Stimulated activated effector memory CD8-positive, alpha-beta T cell treated with anti-CD3 and anti-CD28 coated beads, Interleukin-12 subunit alpha, Interleukin-12 subunit beta, amount 100 ng/mL, for 72 hours (primary cell): ENCODE data around the gene IQCN.
"Not testable (repeated sequence)": the region's sequence is repeated elsewhere in the genome, so short reads cannot be mapped to it uniquely, and the experiment has no call there.

ENCODE experiments used
- ATAC-seq: fragments of 150-1000 bp; cut with Tn5 transposase; 2 replicates; pipeline ENCODE4 v1.10.0; 2021
- DNase-seq, 2 donors: peaks; one replicate each; pipeline ENCODE4 v3.0.0; 2021 to 2022; ENCODE audit warnings: low spot score in 2 of 2
- H3K27ac Mint-ChIP-seq: one replicate; pipeline ENCODE4 v1.8.0; 2022; ENCODE audit warnings: mild to moderate bottlenecking, mixed read lengths
- H3K36me3 Mint-ChIP-seq: one replicate; pipeline ENCODE4 v1.8.0; 2022; ENCODE audit warnings: mild to moderate bottlenecking, mixed read lengths
- H3K4me1 Mint-ChIP-seq: one replicate; pipeline ENCODE4 v1.8.0; 2022; ENCODE audit warnings: mixed read lengths
- H3K4me3 Mint-ChIP-seq: one replicate; pipeline ENCODE4 v1.8.0; 2022; ENCODE audit warnings: mild to moderate bottlenecking, mixed read lengths
- H3K9me3 Mint-ChIP-seq: one replicate; pipeline ENCODE4 v1.8.0; 2022; ENCODE audit warnings: mixed read lengths

IQCN gene

DNA sequence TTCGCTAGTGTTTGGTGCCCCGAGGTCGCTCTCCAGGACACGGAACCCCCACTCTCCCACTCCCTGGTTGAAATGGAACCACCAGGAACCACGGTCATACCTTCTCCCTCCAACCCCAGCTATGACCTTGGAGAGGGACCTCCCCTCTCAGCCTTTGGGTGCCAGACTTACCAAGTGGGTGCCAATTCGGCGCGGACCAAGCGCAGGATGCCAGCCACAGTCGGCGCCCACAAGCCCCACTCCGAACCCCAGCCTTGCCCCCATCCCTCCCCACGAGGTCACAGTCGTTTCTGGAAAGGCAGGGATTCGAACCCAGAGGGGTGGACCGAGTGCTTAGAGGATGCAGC, 48.9 kb downstream of the IQCN start:
- Mint-ChIP-seq H3K9me3 (no peaks in the 10 kb centered on the region), H3K36me3 (peaks cover 11% of the 10 kb centered on the region), H3K4me1 (peaks cover 39% of the 10 kb centered on the region), H3K4me3 (peak overlapping the region; percentile 91), H3K27ac (no peak overlapping the region)
- DNase-seq, result no peak
- ATAC-seq, result no peak

DNA sequence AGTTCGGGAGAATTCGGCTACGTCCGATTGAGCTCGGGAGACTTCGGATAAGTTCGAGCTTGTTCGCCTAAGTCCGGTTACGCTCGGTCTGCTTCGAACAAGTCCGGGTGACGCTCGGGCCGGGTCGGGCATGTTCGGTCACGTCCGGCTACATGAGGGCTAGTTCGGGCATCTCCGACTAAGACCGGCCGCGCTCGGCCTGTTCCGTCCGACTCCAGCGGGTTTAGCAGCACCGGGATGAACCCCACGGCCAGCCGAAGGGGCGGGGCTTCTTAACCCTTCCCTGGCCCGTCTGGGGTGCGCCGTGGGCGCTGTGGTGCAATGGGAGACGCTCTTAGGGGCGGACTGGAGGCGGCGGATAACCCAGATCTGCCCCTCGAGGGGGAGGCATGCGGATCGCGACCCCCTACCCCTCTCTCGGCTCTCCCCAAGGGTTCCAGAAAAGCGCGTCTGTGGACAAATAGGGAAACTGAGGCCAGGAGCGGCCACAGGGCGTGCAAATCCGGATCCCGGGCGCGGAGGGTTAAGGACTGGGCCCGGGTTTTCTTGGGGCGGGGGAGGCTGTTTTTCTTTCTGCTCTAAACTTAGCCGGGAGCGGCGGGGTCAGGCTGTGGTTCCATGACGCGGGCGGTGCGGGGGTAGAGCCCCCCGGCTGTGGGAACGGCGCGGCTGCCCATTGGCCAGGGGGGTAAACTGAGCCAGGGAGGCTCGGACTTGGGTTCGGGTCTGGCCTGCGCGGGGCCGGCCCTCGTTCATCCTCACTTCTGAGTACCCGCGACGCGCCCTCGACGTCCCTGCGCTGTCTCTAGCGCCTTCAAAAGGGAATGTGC, 49.5 kb downstream of the IQCN start:
- Mint-ChIP-seq H3K36me3 (peaks cover 11% of the 10 kb centered on the region), H3K4me3 (peak overlapping the region; percentile 91), H3K9me3 (no peaks in the 10 kb centered on the region), H3K4me1 (peaks cover 42% of the 10 kb centered on the region), H3K27ac (peak overlapping the region; percentile 91)
- ATAC-seq (peak; percentile 97), DNase-seq (peak; percentile 87 to 96)

DNA sequence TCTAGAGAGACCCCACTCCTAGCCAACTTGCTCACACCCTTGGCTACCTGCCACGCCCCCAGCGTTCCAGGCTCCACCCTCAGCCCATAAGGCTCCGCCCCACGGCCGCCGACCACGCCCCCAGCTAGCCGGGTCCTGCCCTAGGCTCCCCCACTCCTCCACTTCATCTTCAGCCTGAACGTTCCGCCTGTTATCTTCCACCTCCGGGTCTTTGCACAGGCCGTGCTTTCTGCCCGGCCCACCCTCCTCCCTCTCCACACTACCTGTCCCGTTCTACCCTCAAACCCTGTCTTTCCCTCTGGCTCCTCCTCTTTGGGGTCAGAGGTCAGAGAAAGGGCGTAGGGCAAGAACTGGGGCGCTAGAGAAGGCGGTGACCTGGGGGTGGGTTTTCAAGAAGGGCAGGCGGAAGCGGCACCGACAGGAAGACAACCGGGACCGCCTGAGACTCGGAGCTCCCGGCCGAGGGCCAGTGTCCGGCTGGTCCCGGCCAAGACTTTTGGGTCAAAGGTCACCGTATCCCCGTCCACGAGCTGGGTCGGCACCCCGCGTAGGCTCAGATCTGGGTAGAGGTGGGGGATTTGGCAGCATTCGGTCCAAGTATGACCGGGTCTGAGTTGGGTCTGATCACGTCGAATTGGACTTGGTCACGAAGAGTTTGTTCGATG, 50.3 kb downstream of the IQCN start:
- Mint-ChIP-seq H3K4me1 (peaks cover 43% of the 10 kb centered on the region), H3K27ac (peak overlapping the region; percentile 91), H3K9me3 (no peaks in the 10 kb centered on the region), H3K4me3 (peak overlapping the region; percentile 91), H3K36me3 (peaks cover 11% of the 10 kb centered on the region)
- ATAC-seq, result peak; percentile 20
- peak; percentile 33 to 78 for DNase-seq

DNA sequence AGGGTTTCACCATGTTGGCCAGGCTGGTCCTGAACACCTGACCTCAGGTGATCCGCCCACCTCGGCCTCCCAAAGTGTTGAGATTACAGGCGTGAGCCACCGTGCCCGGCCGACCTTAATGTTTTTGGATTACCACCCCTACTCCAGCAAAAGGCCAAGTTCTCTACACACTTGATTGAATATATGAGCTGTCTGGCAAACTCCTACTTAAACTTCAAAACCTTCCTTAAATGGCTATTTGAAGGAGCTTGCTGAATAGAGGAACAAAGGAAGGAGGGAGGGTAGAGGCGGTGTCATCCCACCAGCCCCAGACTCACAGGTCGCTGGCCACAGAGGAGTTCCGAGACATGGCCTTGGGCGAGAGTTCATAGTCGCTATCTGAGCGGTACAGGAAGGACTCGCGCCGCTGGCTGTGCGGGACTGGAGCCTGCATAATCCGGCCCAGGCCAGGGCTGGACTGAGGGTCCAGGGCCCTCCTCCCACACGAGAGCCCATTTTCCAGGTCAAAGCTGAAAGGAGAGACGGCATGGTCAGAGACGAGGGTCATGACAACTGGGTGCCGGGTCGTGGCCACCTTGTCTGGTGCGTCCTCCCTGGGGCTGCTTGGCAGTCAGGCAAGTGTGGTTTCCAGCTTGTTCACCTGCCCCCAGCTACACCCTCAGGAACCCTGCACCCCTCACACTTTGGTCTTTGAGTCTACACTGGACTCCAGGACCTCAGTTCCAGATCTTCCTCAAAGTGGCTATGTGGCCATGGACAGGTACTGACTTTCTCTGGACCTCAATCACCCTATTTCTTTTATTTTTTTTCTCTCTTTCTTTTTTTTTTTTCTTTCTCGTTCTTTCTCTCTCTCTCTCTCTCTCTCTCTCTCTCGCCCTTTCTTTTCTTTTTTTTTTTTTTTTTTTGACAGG, 52.2 kb downstream of the IQCN start:
- no peak for DNase-seq
- no peak overlapping the region for H3K4me3 Mint-ChIP-seq
- no peak overlapping the region for H3K27ac Mint-ChIP-seq
- H3K36me3 Mint-ChIP-seq, result peaks cover 11% of the 10 kb centered on the region
- H3K9me3 Mint-ChIP-seq, result no peaks in the 10 kb centered on the region
- peaks cover 38% of the 10 kb centered on the region for H3K4me1 Mint-ChIP-seq
- no peak for ATAC-seq

DNA sequence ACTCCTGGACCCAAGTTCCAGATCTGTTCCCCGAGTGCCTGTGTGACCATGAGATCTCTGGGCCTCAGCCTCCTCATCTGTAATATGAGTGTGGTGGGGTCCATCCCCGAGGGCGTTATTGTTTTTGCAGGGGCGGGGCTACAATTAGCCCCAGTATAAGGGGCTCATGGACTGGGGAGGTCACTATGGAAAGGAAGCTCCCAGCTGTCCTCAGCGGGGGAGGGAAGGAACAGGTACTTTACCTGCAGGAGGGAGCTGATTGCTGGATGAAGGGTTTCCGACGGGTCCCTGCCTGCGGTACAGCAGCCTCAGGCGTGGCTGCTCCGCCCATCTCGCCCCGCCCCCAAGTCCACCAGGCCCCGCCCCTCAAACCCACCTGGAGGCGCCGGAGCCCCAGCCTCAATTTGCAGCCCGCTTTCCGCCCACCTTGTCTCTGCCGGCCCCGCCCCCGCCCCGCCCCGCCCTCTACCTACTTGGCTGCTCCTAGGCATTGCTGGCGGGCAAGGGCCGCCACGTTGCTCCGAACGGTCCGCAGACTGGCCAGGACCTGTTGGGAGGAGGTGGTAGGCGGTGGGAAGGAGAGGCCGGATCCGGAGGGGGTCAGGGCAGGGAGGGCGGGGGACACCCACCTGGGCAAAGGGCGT, 53.5 kb downstream of the IQCN start:
- ATAC-seq, result no peak
- peaks cover 33% of the 10 kb centered on the region for H3K4me1 Mint-ChIP-seq
- H3K36me3 Mint-ChIP-seq, result peaks cover 11% of the 10 kb centered on the region
- DNase-seq, result no peak
- no peak overlapping the region for H3K4me3 Mint-ChIP-seq
- no peaks in the 10 kb centered on the region for H3K9me3 Mint-ChIP-seq
- H3K27ac Mint-ChIP-seq, result no peak overlapping the region

DNA sequence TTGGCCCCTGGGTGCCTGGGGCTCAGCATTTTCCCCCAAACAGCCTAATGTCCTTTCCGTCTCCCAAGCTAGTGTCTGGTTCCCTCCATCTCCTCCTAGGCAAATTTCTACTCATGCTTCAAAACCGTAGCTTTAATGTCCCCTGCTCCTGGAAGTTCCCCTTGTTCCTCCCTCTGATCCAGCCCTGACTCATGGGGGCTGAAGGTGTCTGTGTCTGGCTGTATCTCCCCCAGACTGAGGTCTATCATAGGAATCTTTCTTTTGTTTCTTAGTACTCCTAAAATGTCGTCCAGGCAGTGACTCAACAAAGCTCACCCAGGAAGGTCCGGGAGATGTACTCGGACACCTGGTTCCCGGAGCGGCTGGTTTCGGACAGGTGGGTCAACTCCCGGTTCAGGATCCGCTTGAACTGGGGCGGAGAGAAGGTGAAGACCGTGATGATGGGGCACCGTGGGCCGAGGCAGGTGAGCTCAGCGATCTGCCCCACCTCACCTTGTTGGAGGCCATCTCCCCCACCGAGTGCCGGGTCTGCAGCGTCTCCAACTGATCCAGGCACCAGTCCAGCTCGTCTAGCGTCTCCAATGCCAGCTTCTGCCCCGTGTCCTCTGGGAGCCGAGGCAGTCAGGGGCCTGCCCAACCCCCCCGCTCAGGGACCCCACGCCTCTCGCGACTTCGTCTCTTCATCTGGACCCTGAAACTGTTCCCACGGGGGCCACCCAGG, 54.2 kb downstream of the IQCN start:
- H3K4me3 Mint-ChIP-seq, result no peak overlapping the region
- H3K4me1 Mint-ChIP-seq, result peaks cover 29% of the 10 kb centered on the region
- ATAC-seq (no peak), DNase-seq (no peak)
- H3K36me3 Mint-ChIP-seq, result peaks cover 11% of the 10 kb centered on the region
- peak overlapping the region; percentile 5 for H3K27ac Mint-ChIP-seq
- no peaks in the 10 kb centered on the region for H3K9me3 Mint-ChIP-seq

DNA sequence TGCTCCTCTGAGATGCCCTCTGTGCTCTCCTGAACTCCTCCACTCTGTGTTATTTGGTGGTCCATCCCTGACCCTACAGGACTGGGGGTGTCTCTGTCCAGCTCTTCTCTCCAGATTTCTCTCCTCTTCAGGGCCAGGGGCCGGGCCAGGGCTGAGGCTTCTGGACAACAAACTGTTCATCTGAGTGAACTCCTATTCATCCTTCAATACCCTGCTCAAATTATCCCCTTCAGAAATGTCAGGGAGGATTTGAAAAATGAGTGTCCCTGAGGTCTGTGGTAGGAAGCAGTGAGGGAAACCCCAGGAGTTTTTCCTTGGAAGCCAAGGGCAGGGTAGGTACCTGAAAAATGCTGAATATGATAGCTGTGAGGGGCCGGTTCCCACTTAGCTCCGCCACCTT, 55.7 kb downstream of the IQCN start:
- H3K4me1 Mint-ChIP-seq, result peaks cover 25% of the 10 kb centered on the region
- DNase-seq (no peak), ATAC-seq (no peak)
- no peaks in the 10 kb centered on the region for H3K36me3 Mint-ChIP-seq
- H3K9me3 Mint-ChIP-seq, result no peaks in the 10 kb centered on the region
- no peak overlapping the region for H3K27ac Mint-ChIP-seq
- H3K4me3 Mint-ChIP-seq, result no peak overlapping the region

DNA sequence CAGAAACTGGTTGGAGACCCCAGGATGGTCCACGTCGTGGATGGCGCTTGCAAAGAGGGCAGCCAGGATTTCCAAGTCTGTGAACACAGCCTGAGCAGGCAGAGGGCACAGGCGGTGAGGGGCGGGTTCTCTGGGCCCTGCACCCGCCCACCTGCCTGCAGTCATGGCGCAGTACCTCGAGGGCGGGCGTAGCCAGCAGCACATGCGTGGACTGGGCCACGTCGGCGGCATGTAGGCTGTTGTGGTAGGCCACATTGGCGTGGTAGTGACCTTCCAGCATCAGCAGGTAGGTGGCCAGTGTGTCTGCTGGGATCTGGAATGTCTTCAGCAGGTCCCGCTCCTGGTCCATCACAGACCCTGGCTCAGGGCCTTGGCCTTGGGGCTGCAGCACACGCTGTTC, 56.1 kb downstream of the IQCN start:
- H3K4me3 Mint-ChIP-seq, result no peak overlapping the region
- no peak overlapping the region for H3K27ac Mint-ChIP-seq
- no peak for DNase-seq
- peaks cover 25% of the 10 kb centered on the region for H3K4me1 Mint-ChIP-seq
- no peaks in the 10 kb centered on the region for H3K36me3 Mint-ChIP-seq
- H3K9me3 Mint-ChIP-seq, result no peaks in the 10 kb centered on the region
- no peak for ATAC-seq

DNA sequence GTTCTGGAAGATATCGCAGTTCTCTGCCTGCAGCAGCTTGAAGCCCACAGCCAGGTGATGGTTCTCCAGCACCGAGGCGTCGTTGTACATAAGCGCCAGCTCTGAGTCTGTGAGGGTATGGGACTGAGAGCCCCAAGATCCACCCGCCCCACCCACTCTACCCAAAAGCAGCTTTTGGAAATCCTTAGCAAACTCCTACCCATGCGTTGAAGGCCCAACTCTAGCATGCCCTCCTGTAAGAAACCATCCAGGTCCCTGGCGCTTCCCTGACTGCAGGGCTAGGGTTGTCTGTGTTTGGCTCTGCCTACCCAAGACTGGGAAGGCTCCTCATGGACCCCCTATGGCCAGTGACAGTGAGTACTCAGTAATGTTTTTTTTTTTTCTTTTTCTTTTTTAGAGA, 57.5 kb downstream of the IQCN start:
- no peak for DNase-seq
- ATAC-seq, result no peak
- Mint-ChIP-seq H3K4me1 (peaks cover 25% of the 10 kb centered on the region), H3K9me3 (no peaks in the 10 kb centered on the region), H3K4me3 (no peak overlapping the region), H3K36me3 (no peaks in the 10 kb centered on the region), H3K27ac (no peak overlapping the region)

DNA sequence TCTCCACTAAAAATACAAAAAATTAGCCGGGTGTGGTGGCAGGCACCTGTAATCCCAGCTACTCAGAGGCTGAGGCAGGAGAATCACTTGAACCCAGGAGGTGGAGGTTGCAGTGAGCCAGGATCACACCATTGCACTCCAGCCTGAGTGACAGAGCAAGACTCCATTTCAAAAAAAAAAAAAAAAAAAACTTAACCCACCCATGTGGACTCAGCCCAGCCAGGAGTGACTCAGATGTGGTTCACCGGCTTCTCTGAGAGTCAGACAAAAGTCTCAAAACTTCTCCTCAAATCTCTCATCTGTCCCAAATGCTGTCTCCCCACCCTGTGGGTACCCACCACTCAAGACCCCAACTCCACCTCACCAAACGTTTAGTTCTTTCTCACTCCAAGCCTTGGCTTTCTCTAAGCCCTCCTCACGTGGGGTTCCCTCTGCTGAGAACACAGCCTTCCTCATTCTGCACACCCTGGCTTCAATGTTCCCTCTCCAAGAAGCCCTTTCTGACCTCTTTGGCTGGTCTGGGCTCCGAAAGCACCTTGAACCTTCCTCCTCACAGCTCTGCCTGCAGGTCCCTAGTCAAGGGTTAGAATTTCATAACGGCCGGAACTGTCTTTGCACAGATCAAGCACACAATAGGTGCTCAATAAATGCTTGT, 59.3 kb downstream of the IQCN start:
- ATAC-seq (peak; percentile 78), DNase-seq (no peak)
- Mint-ChIP-seq H3K27ac (no peak overlapping the region), H3K36me3 (no peaks in the 10 kb centered on the region), H3K4me1 (peaks cover 17% of the 10 kb centered on the region), H3K4me3 (no peak overlapping the region), H3K9me3 (no peaks in the 10 kb centered on the region)

DNA sequence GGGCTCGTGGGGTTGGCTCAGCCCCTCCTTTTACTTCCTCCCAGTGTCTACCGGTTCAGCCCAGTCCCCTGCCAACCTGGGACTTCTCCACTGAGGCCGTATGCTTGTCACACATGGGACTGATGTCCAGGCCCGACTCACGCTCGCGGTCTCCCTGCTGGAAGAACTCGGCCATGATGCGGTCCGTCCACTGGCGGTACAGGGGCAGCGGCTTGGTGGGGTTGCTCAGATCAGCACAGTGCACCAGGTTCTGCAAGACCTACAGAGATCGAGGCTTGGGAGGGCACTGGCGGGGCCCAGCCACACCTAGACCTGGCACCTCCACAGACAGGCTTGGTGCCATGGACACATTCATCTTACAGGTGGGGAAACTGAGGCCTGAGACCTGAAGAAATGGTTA, 62.6 kb downstream of the IQCN start:
- no peak for ATAC-seq
- no peak overlapping the region for H3K4me3 Mint-ChIP-seq
- DNase-seq, result no peak
- no peaks in the 10 kb centered on the region for H3K9me3 Mint-ChIP-seq
- H3K4me1 Mint-ChIP-seq, result peaks cover 13% of the 10 kb centered on the region
- no peaks in the 10 kb centered on the region for H3K36me3 Mint-ChIP-seq
- no peak overlapping the region for H3K27ac Mint-ChIP-seq

DNA sequence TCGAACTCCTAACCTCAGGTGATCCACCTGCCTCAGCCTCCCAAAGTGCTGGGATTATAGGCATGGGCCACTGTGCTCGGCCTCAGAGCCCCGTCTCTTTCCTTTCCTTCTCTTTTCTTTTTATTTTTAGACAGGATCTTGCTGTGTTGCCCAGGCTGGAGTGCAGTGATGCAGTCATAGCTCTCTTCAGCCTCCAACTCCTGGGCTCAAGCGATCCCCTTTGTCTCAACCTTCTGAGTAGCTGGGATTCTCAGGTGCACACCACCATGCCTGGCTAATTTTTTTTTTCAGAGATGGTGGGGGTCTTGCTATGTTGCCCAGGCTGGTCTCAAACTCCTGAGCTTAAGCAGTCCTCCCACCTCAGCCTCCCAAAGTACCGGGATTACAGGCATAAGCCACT, 64.3 kb downstream of the IQCN start:
- H3K36me3 Mint-ChIP-seq, H3K9me3 Mint-ChIP-seq, DNase-seq, ATAC-seq, H3K27ac Mint-ChIP-seq, H3K4me1 Mint-ChIP-seq, H3K4me3 Mint-ChIP-seq: not testable (repeated sequence)

DNA sequence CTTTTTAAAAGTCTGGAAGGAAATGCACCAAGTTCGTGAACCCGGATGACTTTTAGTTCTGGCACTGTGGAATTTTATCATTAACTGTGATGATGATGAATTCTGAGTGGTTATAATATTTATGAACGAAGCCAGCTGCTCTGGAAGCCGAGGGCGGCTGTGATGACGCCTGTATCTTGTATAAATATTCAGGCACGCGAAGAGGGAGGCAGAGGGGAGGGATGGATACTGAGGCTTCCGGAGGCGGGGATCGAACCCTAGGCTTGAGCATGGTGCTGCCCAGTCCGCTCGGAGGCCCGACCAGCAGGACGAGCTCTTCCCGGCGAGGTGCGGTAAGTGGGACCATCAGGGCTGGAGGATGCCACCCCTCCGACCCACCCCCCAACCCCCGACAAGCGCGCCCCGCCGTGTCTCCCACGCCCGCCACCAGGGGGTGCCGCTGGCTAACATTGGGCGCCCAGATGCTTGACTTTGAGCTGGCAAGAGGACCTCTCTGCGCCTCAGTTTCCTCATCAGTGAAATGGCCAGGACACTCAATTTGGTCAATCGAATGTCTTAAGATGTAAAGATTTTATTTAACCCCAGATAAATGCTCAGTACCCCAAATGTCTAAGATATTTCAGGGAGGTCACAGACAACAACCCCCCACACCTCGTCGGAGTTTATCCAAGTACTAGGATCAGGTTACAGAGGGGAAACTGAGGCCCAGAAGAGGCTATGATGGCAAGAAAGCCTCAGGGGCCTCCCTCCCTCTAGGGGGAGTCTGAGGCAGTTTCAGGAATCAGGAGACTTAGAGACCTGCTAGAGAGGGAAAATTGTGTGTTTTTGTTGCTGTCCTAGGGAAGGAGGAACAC, 65.9 kb downstream of the IQCN start:
- ATAC-seq (no peak), DNase-seq (peak; percentile 57 to 74)
- Mint-ChIP-seq H3K36me3 (no peaks in the 10 kb centered on the region), H3K9me3 (no peaks in the 10 kb centered on the region), H3K4me1 (peaks cover 13% of the 10 kb centered on the region), H3K27ac (no peak overlapping the region), H3K4me3 (no peak overlapping the region)
